WTC11 (cell line): ENCODE data around the gene TMPRSS3. TPM values are rescaled to one million over a fixed set of nuclear protein-coding genes. Genes with fewer than 3 reads are reported as not detected.

Experiments
- ATAC-seq: fragments of 200-7000 bp; cut with Tn5 transposase; 2 replicates; pipeline ENCODE4 v1.10.0; 2021; ENCODE audit warnings: mild to moderate bottlenecking, moderate library complexity
- CTCF ChIA-PET: fragments of 300-600 bp; sonication (Branson Sonifier 250); formaldehyde crosslinking; loops from one replicate; lab custom pipeline; 2021; ENCODE audit warnings: antibody characterized with exemption; lab: Charles Lee
- POLR2A ChIA-PET: fragments of 350-600 bp; sonication (Branson Sonifier 250); formaldehyde crosslinking; loops from one replicate; lab custom pipeline; 2021; ENCODE audit warnings: antibody characterized with exemption; lab: Charles Lee
- DNase-seq: peaks from one replicate; pipeline ENCODE4 v3.0.0; 2021; ENCODE audit warnings: low spot score
- H3K27ac Mint-ChIP-seq: 2 replicates; pipeline ENCODE4 v1.8.0; 2021; ENCODE audit warnings: mixed read lengths
- H3K27me3 Mint-ChIP-seq: 2 replicates; pipeline ENCODE4 v1.8.0; 2021; ENCODE audit warnings: low read depth, mild to moderate bottlenecking, moderate library complexity, mixed read lengths
- H3K36me3 Mint-ChIP-seq: 2 replicates; pipeline ENCODE4 v1.8.0; 2021; ENCODE audit warnings: mixed read lengths
- H3K4me1 Mint-ChIP-seq: 2 replicates; pipeline ENCODE4 v1.8.0; 2022; ENCODE audit warnings: mixed read lengths
- H3K4me3 Mint-ChIP-seq: 2 replicates; pipeline ENCODE4 v1.8.0; 2021; ENCODE audit warnings: mild to moderate bottlenecking, moderate library complexity, mixed read lengths
- H3K9me3 Mint-ChIP-seq: 2 replicates; pipeline ENCODE4 v1.8.0; 2021; ENCODE audit warnings: mixed read lengths
- CTCF ChIP-seq: fragments of 200-600 bp; IDR thresholded peaks from 2 replicates; pipeline ENCODE4 v1.8.0; 2022; ENCODE audit warnings: antibody characterized with exemption
- E2F1 ChIP-seq: sonication (generic); formaldehyde crosslinking; IDR thresholded peaks from 2 replicates; pipeline ENCODE4 v1.8.0; 2022; ENCODE audit warnings: mild to moderate bottlenecking, missing genetic modification reagents
- ETV6 ChIP-seq: sonication (generic); formaldehyde crosslinking; IDR thresholded peaks from 2 replicates; pipeline ENCODE4 v1.8.1; 2022; ENCODE audit warnings: mild to moderate bottlenecking, missing genetic modification reagents
- FOXJ3 ChIP-seq: sonication (generic); formaldehyde crosslinking; IDR thresholded peaks from 2 replicates; pipeline ENCODE4 v1.9.0; 2021; ENCODE audit warnings: missing genetic modification reagents, mild to moderate bottlenecking, borderline replicate concordance
- HMGA2 ChIP-seq: fragments of 250-450 bp; sonication (Bioruptor Pico); IDR thresholded peaks from 2 replicates; pipeline ENCODE4 v1.4.0; 2021; ENCODE audit warnings: mild to moderate bottlenecking, moderate library complexity
- JUN ChIP-seq: sonication (generic); formaldehyde crosslinking; IDR thresholded peaks from 2 replicates; pipeline ENCODE4 v1.8.0; 2023; ENCODE audit warnings: mild to moderate bottlenecking, missing genetic modification reagents
- NFE2L1 ChIP-seq: sonication (generic); formaldehyde crosslinking; IDR thresholded peaks from 2 replicates; pipeline ENCODE4 v1.8.1; 2023; ENCODE audit warnings: missing genetic modification reagents
- NFYB ChIP-seq: sonication (generic); formaldehyde crosslinking; conservative IDR thresholded peaks from 2 replicates; pipeline ENCODE4 v1.8.0; 2022; ENCODE audit warnings: low read depth, missing genetic modification reagents
- NR2C2 ChIP-seq: sonication (generic); formaldehyde crosslinking; IDR thresholded peaks from 2 replicates; pipeline ENCODE4 v1.8.0; 2022; ENCODE audit warnings: mild to moderate bottlenecking, missing genetic modification reagents
- OVOL2 ChIP-seq: fragments of 250-450 bp; sonication (Bioruptor Pico); IDR thresholded peaks from 2 replicates; pipeline ENCODE4 v1.9.0; 2021; ENCODE audit warnings: mild to moderate bottlenecking, borderline replicate concordance
- ZNF416 ChIP-seq: fragments of 250-450 bp; sonication (Bioruptor Pico); IDR thresholded peaks from 2 replicates; pipeline ENCODE4 v1.9.0; 2021; ENCODE audit warnings: mild to moderate bottlenecking, inconsistent platforms
- ZSCAN18 ChIP-seq: fragments of 250-450 bp; sonication (Bioruptor Pico); IDR thresholded peaks from 2 replicates; pipeline ENCODE4 v2.1.2; 2022; ENCODE audit warnings: mild to moderate bottlenecking, moderate library complexity
- total RNA-seq: library from RNA; stranded (reverse); gene quantifications from 3 replicates; pipeline ENCODE4 v1.2.3, GENCODE V29; 2021
- TF ChIP-seq, protein P1 (sequence below): sonication (generic); formaldehyde crosslinking; IDR thresholded peaks from 2 replicates; pipeline ENCODE4 v1.8.0; 2022; ENCODE audit warnings: mild to moderate bottlenecking, missing genetic modification reagents
- TF ChIP-seq, protein P2 (sequence below): fragments of 250-450 bp; sonication (Bioruptor Pico); IDR thresholded peaks from 2 replicates; pipeline ENCODE4 v1.9.0; 2021; ENCODE audit warnings: moderate library complexity, mild to moderate bottlenecking, inconsistent platforms, borderline replicate concordance
- TF ChIP-seq, protein P3 (sequence below): sonication (generic); formaldehyde crosslinking; IDR thresholded peaks from 2 replicates; pipeline ENCODE4 v1.8.0; 2023; ENCODE audit warnings: missing genetic modification reagents
- TF ChIP-seq, protein P4 (sequence below): sonication (generic); formaldehyde crosslinking; IDR thresholded peaks from 2 replicates; pipeline ENCODE4 v1.8.1; 2023; ENCODE audit warnings: mild to moderate bottlenecking, missing genetic modification reagents, moderate library complexity
- TF ChIP-seq, protein P5 (sequence below): sonication (generic); formaldehyde crosslinking; IDR thresholded peaks from 2 replicates; pipeline ENCODE4 v1.8.1; 2023; ENCODE audit warnings: mild to moderate bottlenecking, moderate library complexity, missing genetic modification reagents
- TF ChIP-seq, protein P6 (sequence below): sonication (generic); formaldehyde crosslinking; IDR thresholded peaks from 2 replicates; pipeline ENCODE4 v1.8.0; 2023; ENCODE audit warnings: mild to moderate bottlenecking, missing genetic modification reagents

The TMPRSS3 gene
- total RNA-seq, 1 experiment from 2014 or later = 0.39 TPM

DNA sequence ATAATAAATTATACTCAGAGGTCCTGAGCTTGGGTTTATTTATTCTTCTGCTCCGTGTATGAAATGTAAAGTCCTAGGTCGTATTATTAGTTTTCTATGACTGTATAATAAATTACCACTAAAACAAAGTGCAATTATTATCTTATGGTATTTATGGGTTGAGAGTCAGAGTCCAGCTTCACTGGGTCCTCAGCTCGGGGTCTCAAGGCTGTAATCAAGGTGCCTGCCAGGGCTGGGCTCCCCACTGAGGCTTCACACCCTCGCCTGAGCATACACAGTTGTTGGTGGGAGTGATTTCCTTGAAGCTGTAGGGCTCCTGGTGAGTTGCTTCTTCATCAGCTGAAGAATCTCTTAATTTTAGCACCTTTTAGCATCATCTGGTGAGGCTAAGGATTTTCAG, 23.0 kb upstream of the TMPRSS3 start:
- no peak overlapping the region for H3K27ac Mint-ChIP-seq
- no peaks in the 10 kb centered on the region for H3K27me3 Mint-ChIP-seq
- ChIA-PET POLR2A (no interaction called here), CTCF (no interaction called here)
- no peak for TF ChIP-seq ZSCAN18
- no peak for TF ChIP-seq NFYB (CRISPR knock-in tag)
- no peak for TF ChIP-seq JUN (CRISPR knock-in tag)
- no peak for TF ChIP-seq ETV6 (CRISPR knock-in tag)
- TF ChIP-seq, protein P1, sequence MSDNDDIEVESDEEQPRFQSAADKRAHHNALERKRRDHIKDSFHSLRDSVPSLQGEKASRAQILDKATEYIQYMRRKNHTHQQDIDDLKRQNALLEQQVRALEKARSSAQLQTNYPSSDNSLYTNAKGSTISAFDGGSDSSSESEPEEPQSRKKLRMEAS (CRISPR knock-in tag) = no peak
- TF ChIP-seq HMGA2 (CRISPR knock-in tag) = no peak
- TF ChIP-seq E2F1 (CRISPR knock-in tag) = no peak
- no peak for TF ChIP-seq FOXJ3 (CRISPR knock-in tag)
- TF ChIP-seq OVOL2 (CRISPR knock-in tag) = no peak
- TF ChIP-seq ZNF416 (CRISPR knock-in tag) = no peak
- TF ChIP-seq NR2C2 (CRISPR knock-in tag) = no peak
- ATAC-seq (no peak), DNase-seq (no peak)
- H3K4me1 Mint-ChIP-seq = 0 out of 2 replicates have a peak, but pooled peaks cover 2% of the 10 kb centered on the region
- no peak overlapping the region for H3K4me3 Mint-ChIP-seq
- peaks cover 14% of the 10 kb centered on the region for H3K9me3 Mint-ChIP-seq
- H3K36me3 Mint-ChIP-seq = no peaks in the 10 kb centered on the region

DNA sequence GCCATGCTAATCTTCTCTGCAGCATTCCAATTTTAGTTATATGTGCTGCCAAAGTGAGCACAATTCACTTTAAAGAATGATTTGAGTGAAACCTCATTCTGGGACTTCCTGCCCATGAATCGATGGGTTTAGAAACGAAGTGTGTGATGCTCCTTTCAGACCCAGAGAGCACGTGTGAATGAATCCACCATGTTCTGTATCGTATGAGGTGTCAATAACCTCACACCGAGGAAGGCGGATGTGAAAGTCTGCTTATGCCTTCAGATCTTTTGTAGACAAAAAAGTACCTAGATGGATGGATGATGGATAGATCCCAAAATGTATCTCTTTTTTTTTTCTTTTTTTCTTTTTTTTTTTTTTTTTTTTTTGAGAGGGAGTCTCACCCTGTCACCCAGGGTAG, 21.7 kb upstream of the TMPRSS3 start:
- Mint-ChIP-seq H3K4me1 (0 out of 2 replicates have a peak, but pooled peaks cover 2% of the 10 kb centered on the region), H3K9me3 (peaks cover 14% of the 10 kb centered on the region), H3K36me3 (no peaks in the 10 kb centered on the region), H3K27ac (no peak overlapping the region), H3K4me3 (no peak overlapping the region), H3K27me3 (no peaks in the 10 kb centered on the region)
- DNase-seq = no peak
- CTCF ChIA-PET = interaction anchor here (0.5 to 1.7 kb wide), 2 partner anchors 36 to 241 kb away, joined by 3 to 7 read pairs; no protein-coding TSS in a partner anchor
- TF ChIP-seq, protein P2, sequence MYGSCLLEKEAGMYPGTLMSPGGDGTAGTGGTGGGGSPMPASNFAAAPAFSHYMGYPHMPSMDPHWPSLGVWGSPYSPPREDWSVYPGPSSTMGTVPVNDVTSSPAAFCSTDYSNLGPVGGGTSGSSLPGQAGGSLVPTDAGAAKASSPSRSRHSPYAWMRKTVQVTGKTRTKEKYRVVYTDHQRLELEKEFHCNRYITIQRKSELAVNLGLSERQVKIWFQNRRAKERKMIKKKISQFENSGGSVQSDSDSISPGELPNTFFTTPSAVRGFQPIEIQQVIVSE (CRISPR knock-in tag) = no peak
- no peak for TF ChIP-seq CTCF
- TF ChIP-seq, protein P3, sequence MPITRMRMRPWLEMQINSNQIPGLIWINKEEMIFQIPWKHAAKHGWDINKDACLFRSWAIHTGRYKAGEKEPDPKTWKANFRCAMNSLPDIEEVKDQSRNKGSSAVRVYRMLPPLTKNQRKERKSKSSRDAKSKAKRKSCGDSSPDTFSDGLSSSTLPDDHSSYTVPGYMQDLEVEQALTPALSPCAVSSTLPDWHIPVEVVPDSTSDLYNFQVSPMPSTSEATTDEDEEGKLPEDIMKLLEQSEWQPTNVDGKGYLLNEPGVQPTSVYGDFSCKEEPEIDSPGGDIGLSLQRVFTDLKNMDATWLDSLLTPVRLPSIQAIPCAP (CRISPR knock-in tag) = no peak
- TF ChIP-seq, protein P4, sequence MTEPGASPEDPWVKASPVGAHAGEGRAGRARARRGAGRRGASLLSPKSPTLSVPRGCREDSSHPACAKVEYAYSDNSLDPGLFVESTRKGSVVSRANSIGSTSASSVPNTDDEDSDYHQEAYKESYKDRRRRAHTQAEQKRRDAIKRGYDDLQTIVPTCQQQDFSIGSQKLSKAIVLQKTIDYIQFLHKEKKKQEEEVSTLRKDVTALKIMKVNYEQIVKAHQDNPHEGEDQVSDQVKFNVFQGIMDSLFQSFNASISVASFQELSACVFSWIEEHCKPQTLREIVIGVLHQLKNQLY (CRISPR knock-in tag) = no peak
- no peak for TF ChIP-seq NFE2L1
- TF ChIP-seq, protein P5, sequence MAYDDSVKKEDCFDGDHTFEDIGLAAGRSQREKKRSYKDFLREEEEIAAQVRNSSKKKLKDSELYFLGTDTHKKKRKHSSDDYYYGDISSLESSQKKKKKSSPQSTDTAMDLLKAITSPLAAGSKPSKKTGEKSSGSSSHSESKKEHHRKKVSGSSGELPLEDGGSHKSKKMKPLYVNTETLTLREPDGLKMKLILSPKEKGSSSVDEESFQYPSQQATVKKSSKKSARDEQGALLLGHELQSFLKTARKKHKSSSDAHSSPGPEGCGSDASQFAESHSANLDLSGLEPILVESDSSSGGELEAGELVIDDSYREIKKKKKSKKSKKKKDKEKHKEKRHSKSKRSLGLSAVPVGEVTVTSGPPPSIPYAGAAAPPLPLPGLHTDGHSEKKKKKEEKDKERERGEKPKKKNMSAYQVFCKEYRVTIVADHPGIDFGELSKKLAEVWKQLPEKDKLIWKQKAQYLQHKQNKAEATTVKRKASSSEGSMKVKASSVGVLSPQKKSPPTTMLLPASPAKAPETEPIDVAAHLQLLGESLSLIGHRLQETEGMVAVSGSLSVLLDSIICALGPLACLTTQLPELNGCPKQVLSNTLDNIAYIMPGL (CRISPR knock-in tag) = no peak
- TF ChIP-seq, protein P6, sequence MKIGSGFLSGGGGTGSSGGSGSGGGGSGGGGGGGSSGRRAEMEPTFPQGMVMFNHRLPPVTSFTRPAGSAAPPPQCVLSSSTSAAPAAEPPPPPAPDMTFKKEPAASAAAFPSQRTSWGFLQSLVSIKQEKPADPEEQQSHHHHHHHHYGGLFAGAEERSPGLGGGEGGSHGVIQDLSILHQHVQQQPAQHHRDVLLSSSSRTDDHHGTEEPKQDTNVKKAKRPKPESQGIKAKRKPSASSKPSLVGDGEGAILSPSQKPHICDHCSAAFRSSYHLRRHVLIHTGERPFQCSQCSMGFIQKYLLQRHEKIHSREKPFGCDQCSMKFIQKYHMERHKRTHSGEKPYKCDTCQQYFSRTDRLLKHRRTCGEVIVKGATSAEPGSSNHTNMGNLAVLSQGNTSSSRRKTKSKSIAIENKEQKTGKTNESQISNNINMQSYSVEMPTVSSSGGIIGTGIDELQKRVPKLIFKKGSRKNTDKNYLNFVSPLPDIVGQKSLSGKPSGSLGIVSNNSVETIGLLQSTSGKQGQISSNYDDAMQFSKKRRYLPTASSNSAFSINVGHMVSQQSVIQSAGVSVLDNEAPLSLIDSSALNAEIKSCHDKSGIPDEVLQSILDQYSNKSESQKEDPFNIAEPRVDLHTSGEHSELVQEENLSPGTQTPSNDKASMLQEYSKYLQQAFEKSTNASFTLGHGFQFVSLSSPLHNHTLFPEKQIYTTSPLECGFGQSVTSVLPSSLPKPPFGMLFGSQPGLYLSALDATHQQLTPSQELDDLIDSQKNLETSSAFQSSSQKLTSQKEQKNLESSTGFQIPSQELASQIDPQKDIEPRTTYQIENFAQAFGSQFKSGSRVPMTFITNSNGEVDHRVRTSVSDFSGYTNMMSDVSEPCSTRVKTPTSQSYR (CRISPR knock-in tag) = no peak
- no peak for TF ChIP-seq E2F1 (CRISPR knock-in tag)
- no peak for ATAC-seq
- POLR2A ChIA-PET = no interaction called here
